ENCODE measurements around the gene TRAPPC1.
A peak's percentile ranks its signal among the peaks of the same experiment; 100 is the strongest.

TRAPPC1 gene

GRCh38 chr17:7943291-7943690, 11.5 kb upstream of the TRAPPC1 start:
- intact Hi-C loops (cut with DNase I) = no loop called here
- DNase-seq = peak in 1 of 10 donors; percentile 25

GRCh38 chr17:7940743-7941142, 9.0 kb upstream of the TRAPPC1 start:
- intact Hi-C loops (cut with DNase I) = no loop called here

DNA sequence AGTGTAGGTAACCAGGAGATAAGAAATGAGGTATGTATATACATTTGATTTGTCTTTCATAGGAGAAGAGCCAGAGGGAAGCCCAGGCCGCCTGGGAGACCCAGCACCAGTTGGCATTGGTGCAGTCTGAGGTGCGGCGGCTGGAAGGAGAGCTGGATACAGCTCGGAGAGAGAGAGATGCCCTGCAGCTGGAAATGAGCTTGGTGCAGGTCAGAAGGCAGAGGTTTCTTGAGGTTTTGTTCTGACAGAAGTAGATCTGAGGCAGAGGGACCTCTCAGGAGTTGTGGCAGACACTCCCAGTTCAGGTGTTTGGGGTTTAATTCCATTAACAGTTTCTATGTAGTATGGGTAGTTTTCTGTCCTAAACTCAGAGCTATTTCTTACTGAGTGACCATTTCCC, 8.3 kb upstream of the TRAPPC1 start:
- intact Hi-C loops (cut with DNase I) = no loop called here
- peak in 1 of 10 donors; percentile 20 for DNase-seq

More at GRCh38 chr17:7940743-7941142, 9.0 kb upstream of the TRAPPC1 start:
- no peak for DNase-seq

- intact Hi-C loops (cut with DNase I) = no loop called here
- peak in 1 of 10 donors; percentile 39 for DNase-seq
These were observed 4.1 kb upstream of the TRAPPC1 start for GRCh38 chr17:7935859-7936258.

- intact Hi-C loops (cut with DNase I) = loop anchor here (1.0 to 5.0 kb wide), 2 partner anchors 18 to 91 kb away; no protein-coding TSS in a partner anchor
- DNase-seq = peak in 1 of 10 donors; percentile 77
These were observed 1.2 kb upstream of the TRAPPC1 start for GRCh38 chr17:7932949-7933348.

DNA sequence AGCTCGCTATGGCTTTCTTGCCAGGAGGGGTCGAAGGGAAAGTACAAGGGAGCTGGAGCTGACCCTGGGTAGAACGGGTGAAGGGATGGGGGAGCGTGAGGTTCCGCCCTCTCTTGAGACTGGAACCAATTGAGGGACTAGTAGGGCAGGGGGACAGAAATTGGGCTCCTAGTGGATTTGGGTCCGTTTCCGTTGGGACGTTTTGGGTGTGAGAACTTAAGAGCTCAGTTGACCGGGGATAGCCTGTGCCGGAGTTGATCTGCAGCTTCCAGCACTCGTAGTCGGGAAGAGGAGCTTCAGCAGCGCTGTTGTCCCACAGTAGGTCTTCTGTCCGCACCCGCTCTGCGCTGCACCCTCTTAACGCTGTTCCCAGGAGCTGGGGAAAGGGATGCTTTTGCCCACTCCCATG, 741 bp upstream of the TRAPPC1 start:
- intact Hi-C loops (cut with DNase I) = loop anchor here (1.0 to 5.0 kb wide), 2 partner anchors 17 to 90 kb away; no protein-coding TSS in a partner anchor
- DNase-seq = peak in 1 of 10 donors; percentile 66

DNA sequence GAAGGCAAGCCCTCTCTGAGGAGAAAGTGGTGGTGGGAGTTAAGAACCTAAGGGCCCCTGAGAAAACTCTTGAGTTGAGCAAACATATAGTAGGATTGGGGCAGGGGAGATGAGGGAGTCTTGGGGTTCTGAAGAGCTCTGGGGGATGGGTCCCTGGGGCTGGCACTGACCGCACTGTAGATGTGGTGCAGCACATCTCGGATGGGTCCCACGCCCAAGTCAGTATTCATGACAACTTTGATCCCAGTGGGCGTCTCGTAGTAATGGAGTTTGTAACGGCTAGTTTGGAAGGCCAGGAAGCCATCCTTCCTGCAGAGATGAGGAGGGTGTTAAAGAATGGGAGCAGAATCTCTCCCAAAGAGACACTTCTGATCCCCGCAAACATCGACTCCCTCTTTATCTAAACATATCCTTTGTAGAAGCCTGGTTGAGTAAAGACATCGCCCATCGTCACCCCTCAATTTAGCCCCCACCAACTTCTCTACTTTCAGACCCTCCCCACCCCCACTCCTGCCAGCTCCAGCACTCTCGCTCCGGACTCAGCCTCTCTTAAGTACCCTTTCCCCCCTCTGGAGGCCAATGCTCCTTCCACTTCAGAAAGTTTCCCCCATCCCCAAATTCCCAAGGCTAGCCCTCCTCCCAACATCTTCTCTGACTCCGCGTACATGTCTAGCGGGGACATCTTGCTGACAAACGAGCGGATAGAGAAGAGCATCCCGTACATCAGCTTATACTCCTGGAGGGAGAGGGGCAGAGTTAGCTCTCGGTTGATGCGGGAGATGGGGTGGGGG, 710 bp downstream of the TRAPPC1 start:
- intact Hi-C loops (cut with DNase I) = loop anchor here (5.0 kb wide), 1 partner anchor 89 kb away; no protein-coding TSS in a partner anchor
- DNase-seq = peak in 1 of 10 donors; percentile 18

DNA sequence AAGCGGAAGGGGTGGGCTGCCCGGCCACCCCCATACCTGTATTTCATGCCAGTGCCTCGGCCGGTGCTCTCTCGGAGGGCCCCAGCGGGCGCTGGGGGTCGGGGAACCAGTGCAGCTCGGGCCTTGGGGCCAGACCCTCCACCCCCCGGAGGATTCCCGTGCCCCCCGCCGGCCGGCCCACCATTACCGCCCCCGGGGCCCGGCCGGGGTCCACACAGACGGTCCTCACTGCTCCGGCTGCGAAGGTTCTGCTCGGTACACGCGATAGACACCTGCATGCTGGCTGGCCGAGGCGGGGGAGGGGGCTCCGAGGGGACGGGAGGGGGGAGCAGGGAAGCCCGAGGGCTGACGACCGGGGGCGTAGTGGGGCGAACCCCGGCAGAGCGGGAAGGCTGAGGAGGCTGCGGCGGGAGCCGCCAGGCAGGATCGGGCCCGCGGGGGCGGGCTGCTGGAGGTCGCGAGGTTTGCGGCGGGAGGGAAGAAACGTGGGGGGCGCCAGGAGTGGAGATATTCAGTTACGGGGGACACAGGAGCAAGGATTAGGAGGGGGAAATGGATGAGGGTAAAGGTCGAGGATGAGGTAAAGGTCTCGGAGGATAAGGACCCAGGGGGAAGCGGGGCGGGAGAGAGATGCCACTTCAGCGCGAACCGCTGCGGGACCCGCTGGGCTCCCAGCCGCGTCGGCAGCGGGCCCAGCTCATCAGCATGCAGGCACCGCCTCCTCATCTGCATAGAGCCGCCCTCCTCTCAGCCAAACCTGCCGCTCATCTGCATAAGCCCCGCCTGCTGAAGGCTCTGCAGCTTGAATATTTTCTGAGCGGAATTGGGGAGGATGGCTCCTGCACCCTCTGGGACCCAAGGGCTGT, 2.4 kb downstream of the TRAPPC1 start, which contains the start of gene KCNAB3:
Gene KCNAB3, minus strand, starts transcription at position 699 of the 866 bp plus-strand sequence. Its CDS starts 421 bp downstream, at position 278.
- intact Hi-C loops (cut with DNase I) = loop anchor here (5.0 kb wide), 1 partner anchor 87 kb away; no protein-coding TSS in a partner anchor
- DNase-seq = peak; percentile 49 to 98 (median 78)

DNA sequence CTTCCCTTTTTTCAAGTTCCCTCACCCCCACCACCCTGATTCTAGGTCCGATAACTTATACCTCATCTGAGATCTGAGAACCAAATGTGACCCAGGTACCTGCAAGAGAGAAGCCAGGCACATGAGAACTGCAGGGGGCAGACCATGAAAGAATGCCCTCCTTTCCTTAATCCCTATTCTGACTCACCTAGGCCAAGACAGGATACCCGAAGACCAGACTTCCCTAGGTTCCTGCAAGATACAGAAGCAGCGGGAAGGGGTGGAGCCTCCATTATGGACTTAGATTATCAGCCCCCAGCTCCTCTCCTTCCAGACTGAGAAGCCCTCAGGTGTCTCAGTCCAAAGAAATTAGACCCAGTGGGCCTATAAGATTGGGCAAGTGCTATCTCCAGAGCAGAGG, 4.2 kb downstream of the TRAPPC1 start:
- DNase-seq = peak in 1 of 10 donors; percentile 45
- intact Hi-C loops (cut with DNase I) = no loop called here

DNA sequence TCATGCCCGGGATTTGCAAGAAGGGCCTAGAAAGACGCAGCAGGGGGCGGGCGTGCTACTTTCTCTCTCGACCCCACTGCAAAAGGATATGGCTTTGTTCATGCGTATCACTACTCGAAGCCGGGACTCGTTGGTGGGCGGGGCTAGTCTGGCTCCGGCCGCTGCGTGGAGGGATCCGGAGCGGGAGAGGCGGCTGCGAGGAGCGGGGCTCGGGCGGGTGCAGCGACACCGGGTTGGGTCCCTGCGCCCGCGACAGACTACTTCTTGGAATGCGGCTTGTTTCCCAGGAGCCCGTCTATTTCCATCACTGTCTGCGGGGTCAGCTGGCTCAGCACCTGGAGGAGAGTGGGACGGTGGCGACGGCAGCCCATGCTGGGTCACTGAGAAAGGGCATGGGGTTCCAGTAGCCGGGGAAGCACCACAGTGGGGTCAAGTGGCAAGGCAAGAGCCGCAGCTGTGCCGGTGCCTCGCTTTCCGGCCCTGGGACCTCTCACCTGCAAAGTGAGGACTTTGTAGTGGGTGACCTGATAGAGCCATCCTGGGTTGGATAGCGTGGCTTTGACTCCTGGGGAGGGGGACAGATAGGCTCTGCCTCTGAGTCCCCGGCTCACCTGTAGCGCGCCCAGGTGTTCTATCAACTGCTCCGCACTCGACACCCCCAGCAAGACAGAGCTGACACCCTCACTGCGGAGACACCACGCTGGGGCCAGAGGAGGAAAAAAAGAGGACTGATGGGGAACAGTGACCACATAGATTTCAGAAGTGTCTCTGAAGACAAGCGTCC, 8.7 kb downstream of the TRAPPC1 start:
- peak; percentile 75 to 98 (median 85) for DNase-seq
- intact Hi-C loops (cut with DNase I) = no loop called here

GRCh38 chr17:7922269-7922844, 9.4 kb downstream of the TRAPPC1 start:
- intact Hi-C loops (cut with DNase I) = no loop called here
- peak in 1 of 10 donors; percentile 58 for DNase-seq

GRCh38 chr17:7916808-7917207, 14.9 kb downstream of the TRAPPC1 start:
- intact Hi-C loops (cut with DNase I) = no loop called here

GRCh38 chr17:7916385-7916682, 15.4 kb downstream of the TRAPPC1 start:
- peak in 2 of 10 donors; percentile 24 to 89 for DNase-seq
- intact Hi-C loops (cut with DNase I) = no loop called here

More at GRCh38 chr17:7916808-7917207, 14.9 kb downstream of the TRAPPC1 start:
- peak in 1 of 10 donors; percentile 22 for DNase-seq

DNA sequence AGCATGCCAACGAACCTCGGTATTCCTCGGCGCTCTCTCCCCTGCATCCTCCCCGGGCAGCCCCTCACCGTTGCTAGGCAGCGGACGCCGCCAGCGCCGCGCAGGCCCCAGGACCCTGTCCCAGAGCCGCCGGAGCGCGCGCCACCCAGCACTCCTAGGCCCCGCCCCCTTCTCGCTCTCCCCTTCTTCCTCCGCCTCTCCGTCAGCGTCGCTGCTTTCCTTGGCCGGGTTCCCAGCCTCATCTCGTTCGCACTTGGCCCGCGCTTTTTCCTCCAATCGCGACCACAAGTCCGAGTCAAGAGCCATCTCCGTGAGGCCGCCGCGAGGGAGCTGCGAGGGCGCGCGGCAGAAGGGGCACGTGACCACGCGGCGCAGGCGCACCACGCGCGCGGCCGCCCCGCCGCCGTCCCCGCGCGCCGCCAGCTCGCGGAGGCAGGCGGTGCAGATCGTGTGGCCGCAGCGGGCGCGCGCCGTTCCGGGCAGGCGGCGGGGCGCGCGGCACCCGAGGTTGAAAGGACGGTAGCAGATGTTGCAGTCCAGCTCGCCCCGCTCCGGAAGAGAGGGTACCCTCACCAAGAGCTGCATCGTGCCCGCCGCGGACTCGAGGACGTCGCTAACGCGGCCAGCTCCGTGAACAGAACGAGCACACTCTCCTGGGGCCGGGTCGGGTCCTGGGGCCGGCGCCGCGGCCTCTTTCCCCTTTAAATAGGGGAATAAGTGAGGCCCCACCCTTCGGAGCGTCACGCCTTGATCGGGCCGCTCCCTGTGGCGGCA, 15.9 kb downstream of the TRAPPC1 start, which contains the start of gene RNF227:
Gene RNF227, minus strand, starts transcription at position 679 of the 774 bp plus-strand sequence. Its CDS starts 94 bp downstream, at position 585.
- intact Hi-C loops (cut with DNase I) = loop anchor here (1.0 kb wide), 2 partner anchors 17 to 58 kb away; partner anchors contain the start of genes CNTROB and NAA38
- peak; percentile 77 to 97 (median 83) for DNase-seq

DNA sequence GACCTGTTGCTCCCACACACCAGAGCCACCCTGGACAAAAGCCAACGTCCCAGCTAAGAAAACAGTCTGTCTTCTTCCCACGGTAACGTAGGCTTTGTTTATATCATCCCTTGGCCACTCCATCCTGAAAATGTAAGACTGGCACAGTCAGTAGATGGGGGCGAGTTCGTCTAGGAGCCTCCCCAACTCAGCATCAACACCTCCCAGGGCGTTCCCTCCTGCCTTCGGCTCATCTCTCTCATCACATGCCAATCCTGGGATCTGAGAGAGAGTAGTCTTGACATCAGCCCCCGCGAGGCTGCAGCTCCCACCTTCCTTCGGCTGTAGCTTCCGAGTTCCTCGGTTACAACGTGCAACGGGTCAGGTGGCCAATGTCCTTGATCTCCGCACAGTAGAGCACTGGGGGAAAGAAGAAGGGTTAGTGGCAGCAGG, 16.6 kb downstream of the TRAPPC1 start:
- intact Hi-C loops (cut with DNase I) = loop anchor here (1.0 kb wide), 2 partner anchors 17 to 58 kb away; partner anchors contain the start of genes CNTROB and NAA38
- DNase-seq = peak in 2 of 10 donors; percentile 25 to 26

DNA sequence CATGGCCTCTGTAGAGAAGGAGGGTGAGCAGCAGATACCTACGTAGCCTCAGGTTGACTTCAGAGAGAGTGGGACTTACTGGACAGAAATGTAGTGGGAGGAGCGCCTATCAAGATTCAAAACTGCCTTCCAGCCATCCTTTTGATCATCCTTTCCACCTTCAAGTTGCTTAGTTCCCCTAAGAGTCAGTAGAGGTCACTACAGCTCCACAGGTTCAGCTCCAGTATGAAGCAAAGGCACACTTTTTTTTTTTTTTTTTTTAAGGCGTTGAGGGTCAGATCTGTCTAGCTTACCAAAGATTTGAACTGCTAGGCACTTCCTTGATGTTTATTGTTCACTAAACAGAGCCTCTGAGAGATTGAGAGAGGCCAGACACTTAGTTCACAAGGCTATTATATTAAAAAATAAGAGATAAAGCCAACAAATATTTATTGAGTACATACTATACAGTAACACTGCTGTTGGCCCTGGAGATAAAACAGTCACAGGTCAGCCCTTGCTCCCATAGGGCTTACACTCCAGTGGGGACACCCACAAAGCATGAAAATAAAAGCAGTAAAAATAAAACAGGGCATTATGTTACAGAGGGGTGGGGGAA, 18.7 kb downstream of the TRAPPC1 start:
- intact Hi-C loops (cut with DNase I) = loop anchor here (1.0 kb wide), 1 partner anchor 76 kb away; no protein-coding TSS in a partner anchor
- DNase-seq = no peak

DNA sequence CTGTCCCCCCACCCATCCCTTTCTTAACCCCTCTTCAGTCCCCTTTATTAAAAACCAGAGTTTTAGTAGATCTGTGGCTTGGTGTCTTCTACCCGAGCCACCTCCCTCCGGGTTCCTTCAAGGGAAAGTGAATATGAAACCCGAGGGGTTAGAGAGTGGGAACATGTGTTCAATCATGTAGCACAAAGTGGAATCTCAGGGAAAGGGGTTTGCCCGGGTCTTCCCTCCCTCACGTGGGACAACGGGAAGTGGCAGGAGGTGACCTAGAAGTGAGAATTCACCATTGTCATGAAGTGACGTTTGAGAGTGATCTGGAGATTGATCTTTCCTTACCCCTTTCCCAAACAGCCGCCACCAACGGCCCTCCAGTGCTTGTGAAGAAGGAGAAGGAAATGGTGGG, 20.6 kb downstream of the TRAPPC1 start:
- intact Hi-C loops (cut with DNase I) = no loop called here
- DNase-seq = no peak

DNA sequence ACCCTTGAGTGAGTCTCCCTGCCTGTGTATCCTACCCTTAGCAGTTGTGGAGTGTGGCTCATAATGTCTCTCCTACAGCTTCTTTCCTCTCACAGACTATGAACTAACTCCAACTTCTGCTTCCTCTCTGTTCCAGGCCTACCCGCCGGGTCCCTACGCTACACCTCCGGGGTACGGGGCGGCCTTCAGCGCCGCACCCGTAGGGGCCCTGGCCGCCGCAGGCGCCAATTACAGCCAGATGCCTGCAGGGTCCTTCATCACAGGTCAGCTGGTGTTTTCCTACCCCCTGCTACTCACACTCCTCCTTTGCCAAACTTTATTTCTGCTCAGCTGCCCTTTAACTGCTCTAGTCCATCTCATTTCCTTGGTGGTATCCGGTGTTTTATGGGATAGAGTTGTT, 21.0 kb downstream of the TRAPPC1 start:
- intact Hi-C loops (cut with DNase I) = no loop called here
- no peak for DNase-seq
